CD4-positive, alpha-beta memory T cell (primary cell): ENCODE results near the gene DAB1. TPM values are rescaled to one million over a fixed set of nuclear protein-coding genes. Genes with fewer than 3 reads are reported as not detected.

Source experiments
- CTCF ChIA-PET: fragments of 350-600 bp; sonication (Branson Sonifier 250); formaldehyde crosslinking; loops from one replicate; lab custom pipeline; 2021; ENCODE audit warnings: inconsistent platforms; ENCODE audit not compliant: partially characterized antibody; lab: Charles Lee
- POLR2A ChIA-PET: fragments of 350-600 bp; sonication (Branson Sonifier 250); formaldehyde crosslinking; loops from one replicate; lab custom pipeline; 2021; ENCODE audit not compliant: partially characterized antibody; lab: Charles Lee
- DNase-seq, 5 donors: peaks; one replicate each; pipeline versions ENCODE4 v3.0.0 to v3.0.0-alpha.2; 2020 to 2022; ENCODE audit warnings: mixed read lengths in 1 of 5
- H3K27ac ChIP-seq: one replicate; pipeline ENCODE4 v1.7.0; 2013; ENCODE audit warnings: low read depth, low read length
- H3K27me3 ChIP-seq: 2 replicates; pipeline ENCODE4 v1.7.0; 2013; ENCODE audit warnings: mild to moderate bottlenecking, low read length, moderate library complexity; ENCODE audit not compliant: insufficient read depth
- H3K36me3 ChIP-seq: 2 replicates; pipeline ENCODE4 v1.7.0; 2013; ENCODE audit warnings: mild to moderate bottlenecking, low read length, moderate library complexity; ENCODE audit not compliant: insufficient read depth
- H3K4me1 ChIP-seq: 2 replicates; pipeline ENCODE4 v1.7.0; 2013; ENCODE audit warnings: mild to moderate bottlenecking, low read length, moderate library complexity; ENCODE audit not compliant: insufficient read depth
- H3K4me3 ChIP-seq, 2 donors: one replicate each; pipeline ENCODE4 v1.7.0; 2013; ENCODE audit warnings: low read length in 2 of 2, mild to moderate bottlenecking in 1 of 2
- H3K9me3 ChIP-seq, 2 donors: one replicate each; pipeline ENCODE4 v1.7.0; 2013; ENCODE audit warnings: low read length in 2 of 2, control low read depth in 1 of 2; ENCODE audit not compliant: control insufficient read depth in 1 of 2
- H3K27ac Mint-ChIP-seq, 7 donors: one replicate each; pipeline ENCODE4 v1.8.0; 2020 to 2021; ENCODE audit warnings: mixed read lengths in 7 of 7, mild to moderate bottlenecking in 6 of 7, inconsistent platforms in 3 of 7, moderate library complexity in 3 of 7
- H3K27me3 Mint-ChIP-seq, 2 donors: one replicate each; pipeline ENCODE4 v1.8.0; 2020 to 2021; ENCODE audit warnings: mixed read lengths in 2 of 2
- H3K36me3 Mint-ChIP-seq, 2 donors: one replicate each; pipeline ENCODE4 v1.8.0; 2020 to 2021; ENCODE audit warnings: mixed read lengths in 2 of 2, inconsistent platforms in 1 of 2, mild to moderate bottlenecking in 1 of 2
- H3K4me1 Mint-ChIP-seq, 4 donors: one replicate each; pipeline ENCODE4 v1.8.0; 2020 to 2021; ENCODE audit warnings: mixed read lengths in 4 of 4, mild to moderate bottlenecking in 1 of 4
- H3K4me3 Mint-ChIP-seq, 8 donors: one replicate each; pipeline ENCODE4 v1.8.0; 2020 to 2021; ENCODE audit warnings: mixed read lengths in 8 of 8, mild to moderate bottlenecking in 7 of 8, moderate library complexity in 6 of 8, inconsistent platforms in 3 of 8
- H3K9me3 Mint-ChIP-seq, 8 donors: one replicate each; pipeline ENCODE4 v1.8.0; 2020 to 2021; ENCODE audit warnings: mixed read lengths in 8 of 8, mild to moderate bottlenecking in 5 of 8, inconsistent platforms in 3 of 8, moderate library complexity in 1 of 8
- intact Hi-C: fragments of 100-400 bp; cut with micrococcal nuclease; formaldehyde crosslinking; loops from one replicate; pipeline ENCODE4 v1.15.1; 2023
- polyA plus RNA-seq, 2 donors: library from polyadenylated mRNA; unstranded; fragments of 300-500 nt; fragmentation: Illumina TruSeq; gene quantifications; one replicate each; pipeline ENCODE4 v1.2.3, GENCODE V29; 2021
- total RNA-seq, 2 experiments: library from RNA; stranded (reverse); gene quantifications; one replicate each; pipeline ENCODE4 v1.2.3, GENCODE V29; 2021

Gene DAB1
- total and polyA plus RNA-seq, 4 experiments from 2014 or later = 1.5 to 3.9 (median 3.2) TPM

DNA sequence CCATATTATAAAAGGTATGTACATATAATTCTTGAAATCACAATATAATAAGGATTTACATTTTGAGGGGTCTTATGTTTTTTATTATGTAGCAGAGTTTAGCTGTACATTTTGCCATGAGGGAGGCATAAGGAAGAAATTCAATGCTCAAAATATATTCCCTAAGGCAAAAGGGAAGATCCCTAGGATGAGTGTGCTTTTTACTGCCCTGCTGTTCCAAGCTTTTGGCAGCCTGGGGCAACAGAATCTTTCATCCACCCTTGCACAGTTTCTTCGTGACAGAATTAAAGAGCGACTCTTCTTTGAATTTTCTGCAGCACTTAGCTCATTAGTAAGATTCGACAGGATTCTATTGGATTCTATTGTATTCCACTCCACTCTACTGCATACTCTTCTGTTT, 39.5 kb upstream of the DAB1 start:
- H3K36me3 ChIP-seq = no peaks in the 10 kb centered on the region
- Mint-ChIP-seq H3K27ac (no peak overlapping the region), H3K4me3 (no peak overlapping the region), H3K4me1 (peaks cover 0 to 2% (median 0%) of the 10 kb centered on the region in 4 donors), H3K36me3 (no peaks in the 10 kb centered on the region), H3K9me3 (no peaks in the 10 kb centered on the region), H3K27me3 (no peaks in the 10 kb centered on the region)
- intact Hi-C loops = no loop called here
- H3K9me3 ChIP-seq = no peaks in the 10 kb centered on the region
- H3K27me3 ChIP-seq = no peaks in the 10 kb centered on the region
- H3K27ac ChIP-seq = no peak overlapping the region
- DNase-seq = no peak
- ChIA-PET POLR2A (no interaction called here), CTCF (no interaction called here)
- H3K4me1 ChIP-seq = no peaks in the 10 kb centered on the region
- H3K4me3 ChIP-seq = no peak overlapping the region

DNA sequence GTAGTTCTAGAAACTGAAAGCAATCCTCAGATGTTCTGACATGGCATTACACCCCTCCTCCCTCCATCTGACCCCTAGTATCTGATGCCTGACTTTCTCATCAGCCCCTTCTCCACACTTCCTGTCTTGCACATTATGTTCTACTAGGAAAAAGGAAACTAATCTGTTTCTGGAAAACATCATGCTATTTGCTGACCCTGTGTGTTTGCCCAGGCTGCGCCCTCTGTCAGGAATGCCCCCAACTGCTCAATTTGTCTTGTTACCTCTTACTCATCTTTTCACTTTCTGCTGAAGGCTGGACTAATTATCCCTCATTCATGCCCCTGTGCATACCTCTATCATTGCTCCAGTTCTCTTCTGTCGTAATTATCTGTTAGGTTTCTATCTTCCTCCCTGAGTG, 37.5 kb upstream of the DAB1 start:
- H3K36me3 Mint-ChIP-seq = no peaks in the 10 kb centered on the region
- ChIA-PET POLR2A (no interaction called here), CTCF (no interaction called here)
- Histone ChIP-seq H3K9me3 (no peaks in the 10 kb centered on the region), H3K4me3 (no peak overlapping the region), H3K36me3 (no peaks in the 10 kb centered on the region), H3K27me3 (no peaks in the 10 kb centered on the region), H3K4me1 (no peaks in the 10 kb centered on the region), H3K27ac (no peak overlapping the region)
- intact Hi-C loops = no loop called here
- H3K9me3 Mint-ChIP-seq = peaks cover 0 to 10% (median 5%) of the 10 kb centered on the region in 8 donors
- H3K4me1 Mint-ChIP-seq = peaks cover 0 to 2% (median 0%) of the 10 kb centered on the region in 4 donors
- H3K27me3 Mint-ChIP-seq = no peaks in the 10 kb centered on the region
- DNase-seq = no peak
- no peak overlapping the region for H3K4me3 Mint-ChIP-seq
- H3K27ac Mint-ChIP-seq = no peak overlapping the region

GRCh38 chr1:57451516-57451915, 27.7 kb upstream of the DAB1 start:
- no peaks in the 10 kb centered on the region for H3K27me3 ChIP-seq
- Mint-ChIP-seq H3K27ac (no peak overlapping the region), H3K4me3 (no peak overlapping the region), H3K36me3 (no peaks in the 10 kb centered on the region), H3K27me3 (peaks cover 10 to 12% of the 10 kb centered on the region in 2 donors), H3K9me3 (peaks cover 0 to 14% (median 0%) of the 10 kb centered on the region in 8 donors), H3K4me1 (no peaks in the 10 kb centered on the region)
- CTCF ChIA-PET = no interaction called here
- no peaks in the 10 kb centered on the region for H3K4me1 ChIP-seq
- no peak overlapping the region for H3K27ac ChIP-seq
- H3K36me3 ChIP-seq = no peaks in the 10 kb centered on the region
- H3K4me3 ChIP-seq = no peak overlapping the region
- POLR2A ChIA-PET = no interaction called here
- H3K9me3 ChIP-seq = no peaks in the 10 kb centered on the region
- intact Hi-C loops = no loop called here
- no peak for DNase-seq

DNA sequence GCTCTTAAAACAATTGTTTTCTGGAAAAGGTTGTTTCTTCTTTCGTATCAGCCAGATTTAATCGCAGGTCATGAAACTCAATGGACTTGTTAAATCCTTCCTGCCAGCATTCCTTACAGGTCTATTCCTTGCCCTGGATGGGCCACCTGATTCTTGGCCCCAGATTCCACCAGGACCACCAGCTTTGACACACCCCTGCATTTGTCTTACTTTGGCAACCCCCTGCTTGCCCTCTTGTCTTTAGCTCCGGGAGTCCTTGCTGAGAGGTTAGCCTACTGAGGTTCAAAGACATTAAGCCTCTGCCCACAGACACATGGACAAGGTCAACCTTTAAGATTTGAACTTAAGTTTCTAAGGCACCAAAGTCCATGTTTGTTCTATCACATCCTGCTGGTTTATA, 27.1 kb upstream of the DAB1 start:
- Mint-ChIP-seq H3K9me3 (peaks cover 0 to 14% (median 0%) of the 10 kb centered on the region in 8 donors), H3K27me3 (peaks cover 10 to 12% of the 10 kb centered on the region in 2 donors)
- intact Hi-C loops = no loop called here

DNA sequence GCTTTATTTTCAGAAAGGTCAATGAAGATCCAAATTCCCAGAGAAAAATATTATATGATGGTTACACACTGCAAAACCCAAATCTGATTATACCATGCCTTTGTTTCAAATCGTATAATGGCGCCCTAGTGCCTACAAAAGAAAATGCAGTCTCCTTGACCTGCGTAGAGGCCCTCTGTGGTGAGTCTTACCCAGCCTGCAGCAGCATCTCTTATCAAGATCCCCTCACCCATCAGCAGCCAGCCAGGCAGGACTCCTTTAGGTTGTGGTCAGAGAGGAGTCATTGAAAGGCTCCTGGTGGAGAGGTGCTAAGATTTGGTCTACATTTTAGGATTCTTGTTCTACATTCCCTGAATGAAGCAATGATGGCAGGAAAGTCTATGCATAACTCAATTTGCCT, 23.7 kb upstream of the DAB1 start:
- POLR2A ChIA-PET = no interaction called here
- Histone ChIP-seq H3K4me1 (no peaks in the 10 kb centered on the region), H3K27me3 (no peaks in the 10 kb centered on the region), H3K9me3 (no peaks in the 10 kb centered on the region), H3K4me3 (no peak overlapping the region), H3K36me3 (no peaks in the 10 kb centered on the region), H3K27ac (no peak overlapping the region)
- Mint-ChIP-seq H3K27ac (no peak overlapping the region), H3K4me1 (no peaks in the 10 kb centered on the region), H3K27me3 (peaks cover 2 to 4% of the 10 kb centered on the region in 2 donors), H3K36me3 (no peaks in the 10 kb centered on the region), H3K9me3 (peaks cover 0 to 3% (median 0%) of the 10 kb centered on the region in 8 donors), H3K4me3 (no peak overlapping the region)
- DNase-seq = no peak
- CTCF ChIA-PET = no interaction called here
- intact Hi-C loops = no loop called here

More for the DNA sequence above, 27.1 kb upstream of the DAB1 start:
- H3K36me3 ChIP-seq = no peaks in the 10 kb centered on the region
- Mint-ChIP-seq H3K36me3 (no peaks in the 10 kb centered on the region), H3K4me1 (no peaks in the 10 kb centered on the region), H3K4me3 (no peak overlapping the region), H3K27ac (no peak overlapping the region)
- H3K9me3 ChIP-seq = no peaks in the 10 kb centered on the region
- H3K27ac ChIP-seq = no peak overlapping the region
- ChIA-PET CTCF (no interaction called here), POLR2A (no interaction called here)
- no peak overlapping the region for H3K4me3 ChIP-seq
- no peaks in the 10 kb centered on the region for H3K4me1 ChIP-seq
- H3K27me3 ChIP-seq = no peaks in the 10 kb centered on the region
- no peak for DNase-seq

DNA sequence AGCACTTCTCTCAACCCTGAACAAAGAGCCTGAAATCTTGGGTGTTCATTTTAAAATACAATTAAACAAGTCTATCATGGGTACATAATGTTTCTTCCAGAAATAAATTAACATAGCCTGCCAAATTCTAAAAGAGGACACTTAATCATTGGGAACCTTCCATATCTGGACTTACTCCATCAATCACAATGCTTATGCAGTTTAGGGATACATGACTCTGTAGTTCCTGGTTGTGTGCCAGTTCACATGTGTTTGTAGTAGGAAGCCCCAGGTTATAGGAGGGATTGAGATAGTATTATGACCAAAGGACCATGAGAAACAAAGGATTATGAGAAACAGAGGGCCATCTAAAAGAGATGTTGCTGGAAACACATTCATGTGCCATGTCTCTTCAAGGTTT, 19.1 kb upstream of the DAB1 start:
- DNase-seq = no peak
- H3K27ac ChIP-seq = no peak overlapping the region
- no peaks in the 10 kb centered on the region for H3K27me3 ChIP-seq
- intact Hi-C loops = no loop called here
- H3K27me3 Mint-ChIP-seq = peaks cover 0 to 2% of the 10 kb centered on the region in 2 donors
- ChIA-PET CTCF (no interaction called here), POLR2A (no interaction called here)
- peaks cover 0 to 4% (median 0%) of the 10 kb centered on the region in 8 donors for H3K9me3 Mint-ChIP-seq
- H3K36me3 Mint-ChIP-seq = no peaks in the 10 kb centered on the region
- no peaks in the 10 kb centered on the region for H3K36me3 ChIP-seq
- no peaks in the 10 kb centered on the region for H3K4me1 Mint-ChIP-seq
- H3K4me3 ChIP-seq = no peak overlapping the region
- no peaks in the 10 kb centered on the region for H3K4me1 ChIP-seq
- no peak overlapping the region for H3K27ac Mint-ChIP-seq
- H3K9me3 ChIP-seq = no peaks in the 10 kb centered on the region
- H3K4me3 Mint-ChIP-seq = no peak overlapping the region

DNA sequence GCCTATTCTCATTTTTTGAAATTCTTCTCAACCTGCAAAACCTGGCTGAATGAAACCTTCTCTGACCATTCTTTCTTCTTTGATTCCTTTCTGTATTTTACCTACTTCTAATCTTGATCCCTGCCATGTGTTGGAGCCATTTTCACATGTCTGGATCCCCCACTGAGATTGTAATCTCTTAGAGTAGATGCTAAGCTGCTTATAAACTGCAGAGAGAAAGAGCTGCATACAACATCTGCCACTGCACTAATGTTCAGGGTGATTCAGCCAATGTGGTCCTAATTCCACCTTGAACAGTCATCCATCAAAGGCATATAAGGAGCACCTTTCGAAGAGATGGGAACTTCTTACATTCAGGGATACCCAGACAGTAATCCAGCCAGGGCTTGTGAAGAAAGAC, 16.2 kb upstream of the DAB1 start:
- H3K27ac Mint-ChIP-seq = no peak overlapping the region
- POLR2A ChIA-PET = no interaction called here
- intact Hi-C loops = no loop called here
- no peaks in the 10 kb centered on the region for H3K4me1 Mint-ChIP-seq
- Histone ChIP-seq H3K4me3 (no peak overlapping the region), H3K27ac (no peak overlapping the region), H3K4me1 (no peaks in the 10 kb centered on the region), H3K36me3 (no peaks in the 10 kb centered on the region), H3K9me3 (no peaks in the 10 kb centered on the region), H3K27me3 (no peaks in the 10 kb centered on the region)
- peaks cover 0 to 1% (median 0%) of the 10 kb centered on the region in 8 donors for H3K9me3 Mint-ChIP-seq
- DNase-seq = no peak
- H3K27me3 Mint-ChIP-seq = peaks cover 0 to 4% of the 10 kb centered on the region in 2 donors
- no peak overlapping the region for H3K4me3 Mint-ChIP-seq
- no peaks in the 10 kb centered on the region for H3K36me3 Mint-ChIP-seq
- CTCF ChIA-PET = no interaction called here

GRCh38 chr1:57431400-57431799, 7.5 kb upstream of the DAB1 start:
- Histone ChIP-seq H3K27ac (no peak overlapping the region), H3K27me3 (no peaks in the 10 kb centered on the region), H3K4me3 (no peak overlapping the region), H3K4me1 (no peaks in the 10 kb centered on the region), H3K36me3 (no peaks in the 10 kb centered on the region), H3K9me3 (no peaks in the 10 kb centered on the region)
- peaks cover 0 to 2% (median 0%) of the 10 kb centered on the region in 4 donors for H3K4me1 Mint-ChIP-seq
- intact Hi-C loops = no loop called here
- POLR2A ChIA-PET = no interaction called here
- H3K27me3 Mint-ChIP-seq = peaks cover 6 to 7% of the 10 kb centered on the region in 2 donors
- no peak overlapping the region for H3K27ac Mint-ChIP-seq
- no peak overlapping the region for H3K4me3 Mint-ChIP-seq
- CTCF ChIA-PET = no interaction called here
- peaks cover 0 to 9% (median 0%) of the 10 kb centered on the region in 8 donors for H3K9me3 Mint-ChIP-seq
- DNase-seq = no peak
- H3K36me3 Mint-ChIP-seq = no peaks in the 10 kb centered on the region
